ENCODE data around the gene SORD.

DNA sequence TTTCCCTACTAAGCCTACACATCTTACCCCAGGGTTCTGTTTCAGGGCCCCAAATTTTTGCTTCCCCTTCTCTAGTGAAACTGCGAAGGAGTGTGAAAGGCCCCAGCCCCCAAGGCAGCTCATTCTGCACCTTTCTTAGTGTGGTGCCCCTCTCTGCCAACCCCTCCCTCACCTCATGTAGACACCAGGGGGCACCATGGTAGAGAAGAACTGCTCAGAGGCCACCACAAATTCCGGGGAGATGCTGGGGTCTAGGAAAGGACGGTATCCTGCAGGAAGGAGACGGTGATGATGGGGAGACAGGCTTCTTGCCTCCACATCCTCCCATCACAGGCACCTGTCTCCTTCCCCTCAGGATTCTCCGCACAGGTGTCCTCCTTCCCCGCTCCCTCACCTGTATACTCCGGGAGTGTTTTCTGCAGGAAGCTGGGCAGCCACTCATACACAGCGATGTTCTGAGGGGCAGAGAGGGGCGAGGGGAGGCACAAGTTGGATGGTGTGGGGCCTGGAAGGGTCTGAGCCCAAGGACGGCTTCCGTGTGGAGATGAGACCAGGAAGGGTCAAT, 87.3 kb downstream of the SORD start:
- TF ChIP-seq POLR2AphosphoS5 (IDR thresholded peaks at IDR 0.05; ENCODE audit: borderline replicate concordance, low read depth, low read length): no peak
- TF ChIP-seq EZH2 (IDR thresholded peaks at IDR 0.05): no peak
- TF ChIP-seq FOXP2 (optimal IDR thresholded peaks at IDR 0.05; ENCODE audit: control extremely low read depth, extremely low read length, insufficient read depth): no peak

Data from SK-N-MC (cell line).